Mesenchymal stem cell (in vitro differentiated cells and primary cell): ENCODE data around the gene ADPRS.
A peak's percentile ranks its signal among the peaks of the same experiment; 100 is the strongest.

Experiments used
- DNase-seq: peaks from one replicate; pipeline ENCODE4 v3.0.0-alpha.2; 2013
- H2AFZ ChIP-seq: one replicate; pipeline ENCODE4 v1.6.1; 2013; ENCODE audit warnings: low read depth, mild to moderate bottlenecking, control low read depth, inconsistent platforms, low read length, moderate library complexity
- H2AK5ac ChIP-seq: 2 replicates; pipeline ENCODE4 v1.6.1; 2013; ENCODE audit warnings: low read length, moderate library complexity, mild to moderate bottlenecking, inconsistent platforms; ENCODE audit not compliant: severe bottlenecking
- H2BK120ac ChIP-seq: one replicate; pipeline ENCODE4 v1.6.1; 2013; ENCODE audit warnings: low read depth, mild to moderate bottlenecking, inconsistent platforms, low read length, moderate library complexity
- H2BK12ac ChIP-seq, 2 experiments: one replicate each; pipeline ENCODE4 v1.6.1; 2013; ENCODE audit warnings: inconsistent platforms in 2 of 2, low read length in 2 of 2, mild to moderate bottlenecking in 2 of 2, moderate library complexity in 2 of 2, control low read depth in 1 of 2
- H2BK15ac ChIP-seq: one replicate; pipeline ENCODE4 v1.6.1; 2013; ENCODE audit warnings: mild to moderate bottlenecking, low read depth, inconsistent platforms; ENCODE audit not compliant: poor library complexity, severe bottlenecking
- H2BK5ac ChIP-seq: 2 replicates; pipeline ENCODE4 v1.6.1; 2013; ENCODE audit warnings: low read depth, mild to moderate bottlenecking, low read length, control low read depth, inconsistent platforms; ENCODE audit not compliant: poor library complexity, severe bottlenecking
- H3K14ac ChIP-seq, 2 experiments: one replicate each; pipeline ENCODE4 v1.6.1; 2013; ENCODE audit warnings: inconsistent platforms in 2 of 2, low read length in 2 of 2, control low read depth in 1 of 2, mild to moderate bottlenecking in 1 of 2, moderate library complexity in 1 of 2
- H3K18ac ChIP-seq, 2 experiments: one replicate each; pipeline ENCODE4 v1.6.1; 2013; ENCODE audit warnings: inconsistent platforms in 2 of 2, low read length in 2 of 2, control low read depth in 1 of 2, low read depth in 1 of 2, mild to moderate bottlenecking in 1 of 2
- H3K23ac ChIP-seq, 2 experiments: one replicate each; pipeline ENCODE4 v1.6.1; 2013; ENCODE audit warnings: inconsistent platforms in 2 of 2, low read length in 2 of 2, mild to moderate bottlenecking in 2 of 2, moderate library complexity in 2 of 2, control low read depth in 1 of 2
- H3K27ac ChIP-seq: 2 replicates; pipeline ENCODE4 v1.5.1; 2013; ENCODE audit warnings: mild to moderate bottlenecking, moderate library complexity, low read length, control low read depth, inconsistent platforms; ENCODE audit not compliant: poor library complexity, severe bottlenecking
- H3K27me3 ChIP-seq, 2 experiments: 2 replicates each; pipeline versions ENCODE4 v1.6.1 to v1.7.0; 2013; ENCODE audit warnings: low read length in 2 of 2, mild to moderate bottlenecking in 2 of 2, moderate library complexity in 2 of 2, control low read depth in 1 of 2, inconsistent platforms in 1 of 2; ENCODE audit not compliant: control insufficient read depth in 1 of 2, insufficient read depth in 1 of 2
- H3K36me3 ChIP-seq, 2 experiments: 2 replicates each; pipeline versions ENCODE4 v1.6.1 to v1.7.0; 2013; ENCODE audit warnings: low read length in 2 of 2, control low read depth in 1 of 2, inconsistent platforms in 1 of 2, low read depth in 1 of 2, mild to moderate bottlenecking in 1 of 2; ENCODE audit not compliant: insufficient read depth in 2 of 2, control insufficient read depth in 1 of 2
- H3K4ac ChIP-seq, 2 experiments: one replicate each; pipeline ENCODE4 v1.6.1; 2013; ENCODE audit warnings: inconsistent platforms in 2 of 2, low read length in 2 of 2, mild to moderate bottlenecking in 2 of 2, moderate library complexity in 2 of 2, control low read depth in 1 of 2, low read depth in 1 of 2
- H3K4me1 ChIP-seq: 2 replicates; pipeline ENCODE4 v1.6.1; 2013; ENCODE audit warnings: low read depth, low read length, control low read depth; ENCODE audit not compliant: control insufficient read depth, insufficient read depth
- H3K4me2 ChIP-seq: 2 replicates; pipeline ENCODE4 v1.6.1; 2013; ENCODE audit warnings: low read length, mild to moderate bottlenecking, inconsistent platforms; ENCODE audit not compliant: poor library complexity, severe bottlenecking
- H3K4me3 ChIP-seq, 2 experiments: 2 replicates each; pipeline versions ENCODE4 v1.5.1 to v1.7.0; 2013; ENCODE audit warnings: low read length in 2 of 2, mild to moderate bottlenecking in 2 of 2, control low read depth in 1 of 2, low read depth in 1 of 2; ENCODE audit not compliant: insufficient read depth in 1 of 2
- H3K79me1 ChIP-seq: replicated peaks from 2 replicates; pipeline ENCODE4 v1.6.1; 2013; ENCODE audit warnings: mild to moderate bottlenecking, control low read depth, low read length, inconsistent platforms; ENCODE audit not compliant: poor library complexity, severe bottlenecking
- H3K9ac ChIP-seq: 2 replicates; pipeline ENCODE4 v1.7.0; 2013; ENCODE audit warnings: mild to moderate bottlenecking, low read length, moderate library complexity
- H3K9me3 ChIP-seq: 2 replicates; pipeline ENCODE4 v1.7.0; 2013; ENCODE audit warnings: mild to moderate bottlenecking, low read length; ENCODE audit not compliant: control insufficient read depth
- H4K8ac ChIP-seq: one replicate; pipeline ENCODE4 v1.6.1; 2013; ENCODE audit warnings: inconsistent platforms, mild to moderate bottlenecking, low read length, moderate library complexity
- H4K91ac ChIP-seq: one replicate; pipeline ENCODE4 v1.6.1; 2013; ENCODE audit warnings: mild to moderate bottlenecking, low read length, inconsistent platforms
- WGBS: methylation state at CpG from one replicate; pipeline ENCODE4 v1.1.7; 2013; ENCODE audit warnings: mixed read lengths; 5-methylcytosine and 5-hydroxymethylcytosine counted together

The ADPRS gene

DNA sequence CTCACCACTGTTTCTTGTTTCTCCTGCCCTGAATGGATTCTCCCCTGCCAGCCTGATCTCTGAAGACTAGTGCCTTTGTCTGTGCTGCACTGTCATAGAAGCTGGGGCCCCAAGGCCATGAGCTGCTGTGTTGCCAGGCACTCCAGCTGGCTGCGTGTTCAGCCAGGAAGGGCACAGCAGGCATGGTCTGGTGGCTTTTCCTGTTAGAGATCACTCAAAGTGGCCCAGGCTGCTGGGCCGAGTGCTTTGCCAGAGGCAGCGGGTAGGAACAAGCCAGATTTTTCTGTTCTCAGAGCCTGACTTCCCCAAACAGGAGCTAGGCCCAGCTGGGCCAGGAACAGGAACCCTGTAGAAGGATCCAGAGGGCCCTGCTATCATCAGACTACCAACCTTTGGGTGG, 5.2 kb downstream of the ADPRS start:
- no peak overlapping the region for H3K4me2 ChIP-seq

DNA sequence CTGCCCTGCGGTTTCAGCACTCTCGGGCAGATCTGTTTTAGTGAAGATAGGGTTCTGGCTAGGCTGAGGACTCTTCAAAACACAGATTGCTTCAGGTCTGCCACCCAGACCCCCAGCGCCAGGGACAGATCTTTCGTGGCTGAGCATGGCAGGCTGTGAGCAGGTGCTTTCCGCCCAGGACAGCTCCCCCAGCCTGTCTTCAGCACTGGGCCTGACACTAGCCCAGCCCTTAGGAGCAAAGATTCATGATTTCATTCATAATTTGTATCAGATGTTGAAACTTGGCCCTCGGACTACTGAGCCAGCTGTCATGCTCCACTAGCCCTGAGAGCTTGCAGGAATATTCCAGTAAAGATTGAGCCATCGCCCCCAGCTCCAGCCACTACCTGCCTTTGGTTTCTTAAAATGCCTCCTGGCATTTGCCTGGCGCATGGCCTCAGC, 5.9 kb downstream of the ADPRS start:
- Histone ChIP-seq H3K9ac (peak overlapping the region; percentile 46), H3K4me2 (no peak overlapping the region), H2BK120ac (no peak overlapping the region), H3K27ac (no peak overlapping the region), H2AFZ (no peak overlapping the region), H3K23ac (no peak overlapping the region), H3K18ac (no peak overlapping the region), H2BK5ac (no peak overlapping the region), H2AK5ac (no peak overlapping the region), H4K8ac (no peak overlapping the region), H3K4ac (no peak overlapping the region), H3K9me3 (no peaks in the 10 kb centered on the region), H3K4me1 (peaks cover 26% of the 10 kb centered on the region), H3K36me3 (peaks cover 54 to 81% of the 10 kb centered on the region in 2 experiments), H3K27me3 (no peaks in the 10 kb centered on the region), H3K4me3 (no peak overlapping the region), H2BK12ac (no peak overlapping the region), H4K91ac (no peak overlapping the region), H3K79me1 (peaks cover 28% of the 10 kb centered on the region), H2BK15ac (no peak overlapping the region), H3K14ac (no peak overlapping the region)
- DNase-seq, result no peak
- WGBS, result 95% methylated on average over 8 of the region's 8 CpGs

More for the DNA sequence above, 5.2 kb downstream of the ADPRS start:
- Histone ChIP-seq H3K9ac (peak overlapping the region; percentile 42), H3K79me1 (peaks cover 28% of the 10 kb centered on the region), H2BK5ac (no peak overlapping the region), H3K4me1 (peaks cover 24% of the 10 kb centered on the region), H3K27me3 (no peaks in the 10 kb centered on the region), H2BK12ac (no peak overlapping the region), H4K8ac (no peak overlapping the region), H3K27ac (no peak overlapping the region), H3K36me3 (peaks cover 54 to 77% of the 10 kb centered on the region in 2 experiments), H3K9me3 (no peaks in the 10 kb centered on the region), H4K91ac (no peak overlapping the region), H2BK120ac (no peak overlapping the region), H2AFZ (no peak overlapping the region), H2BK15ac (no peak overlapping the region), H3K23ac (no peak overlapping the region), H3K14ac (no peak overlapping the region), H3K4me3 (no peak overlapping the region), H3K18ac (no peak overlapping the region), H3K4ac (no peak overlapping the region), H2AK5ac (no peak overlapping the region)
- WGBS, result 96% methylated on average over 3 of the region's 3 CpGs
- no peak for DNase-seq

DNA sequence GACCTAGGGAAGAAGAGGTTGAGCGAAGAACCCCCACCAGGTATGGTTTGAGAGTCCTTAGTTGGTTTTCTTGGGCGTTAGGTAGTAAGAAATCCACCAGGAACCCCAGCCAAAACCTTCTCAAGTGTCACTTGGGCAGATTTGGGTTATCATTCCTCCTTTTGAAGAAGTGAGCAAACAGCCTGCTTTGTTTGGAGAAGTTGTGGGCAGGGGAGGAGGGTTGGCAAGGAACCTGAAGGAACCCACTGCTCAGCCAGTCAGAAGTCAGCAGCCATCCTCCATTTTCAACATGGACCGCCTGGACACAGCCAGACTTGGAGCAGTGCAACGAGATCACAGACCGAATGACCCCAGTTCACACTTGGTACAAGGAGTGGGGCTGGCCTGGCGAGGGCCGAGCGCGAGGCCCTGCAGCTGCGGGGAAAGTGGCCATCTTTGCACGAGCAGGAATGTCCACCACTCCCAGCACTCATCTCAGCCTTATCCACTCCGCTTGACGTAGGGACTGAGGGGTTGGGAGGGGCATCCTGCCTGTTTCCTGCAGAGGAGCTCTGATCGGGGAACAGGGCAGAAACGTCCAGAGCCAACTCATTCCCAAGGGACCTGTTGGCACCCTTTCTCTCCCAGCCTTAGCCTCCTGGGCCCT, 7.2 kb downstream of the ADPRS start:
- Histone ChIP-seq H3K23ac (no peak overlapping the region), H2BK12ac (no peak overlapping the region), H3K9ac (peak overlapping the region; percentile 46), H3K27me3 (no peaks in the 10 kb centered on the region), H3K36me3 (peaks cover 51 to 79% of the 10 kb centered on the region in 2 experiments), H2BK15ac (no peak overlapping the region), H3K4me1 (peaks cover 27% of the 10 kb centered on the region), H2AFZ (no peak overlapping the region), H3K14ac (no peak overlapping the region), H2BK120ac (no peak overlapping the region), H2BK5ac (no peak overlapping the region), H4K8ac (no peak overlapping the region), H2AK5ac (no peak overlapping the region), H3K4ac (no peak overlapping the region), H3K4me3 (no peak overlapping the region), H3K9me3 (no peaks in the 10 kb centered on the region), H3K27ac (no peak overlapping the region), H3K79me1 (peaks cover 28% of the 10 kb centered on the region), H3K18ac (no peak overlapping the region), H4K91ac (no peak overlapping the region), H3K4me2 (no peak overlapping the region)
- WGBS, result 90% methylated on average over 8 of the region's 15 CpGs
- DNase-seq, result no peak

DNA sequence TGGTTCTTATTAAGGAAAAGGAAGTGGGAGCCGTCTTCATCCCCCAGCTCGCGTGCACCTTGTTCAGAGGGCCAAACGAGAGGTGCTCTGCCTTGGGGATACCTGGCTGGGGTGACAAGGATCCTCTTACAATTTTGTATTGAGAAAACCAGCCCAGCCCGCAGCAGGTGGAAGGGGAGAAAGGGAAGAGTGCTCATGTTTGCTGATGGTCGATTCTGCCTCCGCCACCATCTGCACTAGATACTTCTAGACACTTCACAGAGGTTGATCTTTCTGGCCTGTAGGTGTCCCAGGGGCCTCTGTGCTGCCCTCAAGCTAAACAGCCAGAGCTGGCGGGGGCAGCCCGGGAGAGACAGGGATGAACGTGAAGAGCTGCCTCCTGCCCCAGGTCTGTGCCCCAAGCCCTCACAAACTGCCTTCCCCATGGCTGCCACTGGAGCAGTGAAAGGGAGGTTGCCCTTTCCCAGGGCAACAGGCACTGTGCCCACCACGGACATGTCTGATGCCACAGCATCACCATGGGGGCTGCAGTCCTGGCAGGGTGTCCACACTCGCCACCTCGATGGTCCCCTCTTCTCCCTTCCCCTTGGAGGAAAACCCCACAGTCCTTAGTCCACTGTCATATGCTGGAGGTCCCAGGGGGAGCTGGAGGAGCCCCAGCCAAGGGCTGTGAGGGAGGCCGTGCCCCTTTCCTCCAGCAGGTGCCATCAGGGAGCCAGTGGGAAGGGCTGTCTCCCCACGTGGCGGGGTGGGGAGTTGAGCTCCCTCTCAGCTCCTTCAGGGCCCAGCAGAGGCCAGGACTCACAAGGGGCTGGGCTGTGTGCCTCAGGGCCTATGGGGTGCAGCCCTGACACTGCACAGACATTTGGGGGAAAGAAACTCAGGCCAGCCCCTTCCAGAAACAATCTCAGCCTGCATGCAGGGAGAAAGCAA, 8.1 kb downstream of the ADPRS start:
- no peak overlapping the region for H3K9ac ChIP-seq
- H3K4me1 ChIP-seq, result peaks cover 23% of the 10 kb centered on the region
- H3K14ac ChIP-seq, result no peak overlapping the region
- no peaks in the 10 kb centered on the region for H3K27me3 ChIP-seq
- H2BK5ac ChIP-seq, result no peak overlapping the region
- no peaks in the 10 kb centered on the region for H3K9me3 ChIP-seq
- H2AK5ac ChIP-seq, result no peak overlapping the region
- H3K4me3 ChIP-seq, result no peak overlapping the region
- peaks cover 20% of the 10 kb centered on the region for H3K79me1 ChIP-seq
- H2AFZ ChIP-seq, result no peak overlapping the region
- H3K36me3 ChIP-seq, result peaks cover 42 to 71% of the 10 kb centered on the region in 2 experiments
- H4K8ac ChIP-seq, result no peak overlapping the region
- no peak overlapping the region for H3K27ac ChIP-seq
- H2BK12ac ChIP-seq, result no peak overlapping the region
- peak; percentile 30 for DNase-seq
- whole genome bisulfite sequencing, result 78% methylated on average over 15 of the region's 16 CpGs
- H4K91ac ChIP-seq, result peak overlapping the region; percentile 45
- no peak overlapping the region for H3K4me2 ChIP-seq
- H2BK120ac ChIP-seq, result no peak overlapping the region
- no peak overlapping the region for H2BK15ac ChIP-seq
- no peak overlapping the region for H3K18ac ChIP-seq
- H3K23ac ChIP-seq, result no peak overlapping the region
- H3K4ac ChIP-seq, result no peak overlapping the region
